ENCODE data around the gene KASH5.
"Not testable (repeated sequence)": the region's sequence is repeated elsewhere in the genome, so short reads cannot be mapped to it uniquely, and the experiment has no call there.

KASH5 gene

GRCh38 chr19:49435670-49436069 lies 47.6 kb downstream of the KASH5 start:
- DNase-seq (ENCODE audit: low read depth in 1 of 2, low spot score in 1 of 2): no peak

DNA sequence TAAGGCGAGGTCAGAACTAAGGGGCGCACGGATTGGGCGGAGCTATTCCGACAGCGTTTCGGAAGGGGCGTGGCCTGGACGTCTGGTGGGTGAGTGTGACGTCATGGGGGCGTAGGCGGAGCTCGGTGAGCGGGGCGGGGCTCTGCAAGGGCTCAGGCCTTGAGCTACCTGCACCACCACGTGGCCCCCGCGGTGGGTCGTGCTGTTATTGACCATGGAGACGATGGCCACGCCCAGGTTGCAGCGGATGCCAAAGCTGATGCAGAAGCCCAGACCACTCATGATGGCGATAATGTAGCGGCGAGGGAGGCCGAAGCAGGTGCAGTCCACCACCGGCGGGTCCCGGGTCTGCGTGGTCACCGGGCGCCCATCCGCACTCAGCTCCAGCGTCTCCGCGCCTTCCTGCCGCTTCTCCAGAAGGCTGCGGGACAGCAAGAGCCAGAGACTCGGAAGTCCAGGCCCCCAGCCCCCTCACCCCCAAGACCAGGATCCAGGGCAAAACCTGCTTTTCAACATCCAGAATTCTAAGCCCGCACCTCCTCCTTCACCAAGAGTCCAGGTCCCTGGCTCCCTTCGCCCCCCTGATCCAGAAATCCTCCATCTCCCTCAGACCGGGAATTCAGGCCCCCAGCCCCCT lies 48.5 kb downstream of the KASH5 start:
- DNase-seq (ENCODE audit: low read depth in 1 of 2, low spot score in 1 of 2): peak in 1 of 2 donors; percentile 35

DNA sequence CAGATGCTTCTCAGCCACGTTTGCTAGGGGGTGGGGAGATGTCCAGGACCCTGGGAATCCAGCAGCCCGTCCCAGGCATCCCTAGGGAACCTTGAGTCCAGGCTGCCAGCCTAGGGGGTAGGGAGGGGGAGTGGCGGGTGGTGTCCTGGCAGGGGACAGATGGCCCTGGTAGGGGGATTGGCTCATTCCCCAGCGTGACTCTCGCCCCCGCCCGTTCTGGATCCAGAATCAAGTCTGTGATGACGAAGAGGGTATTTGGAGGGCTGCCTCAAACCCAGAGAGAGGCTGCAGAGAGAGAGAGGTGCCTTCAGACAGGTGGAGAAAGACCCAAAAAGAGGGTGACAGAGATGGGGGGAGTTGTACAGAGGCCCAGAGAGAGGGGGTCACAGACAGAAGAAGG lies 49.2 kb downstream of the KASH5 start:
- DNase-seq (ENCODE audit: low read depth in 1 of 2, low spot score in 1 of 2): no peak

- DNase-seq (ENCODE audit: low read depth in 1 of 2, low spot score in 1 of 2): no peak
Measured at GRCh38 chr19:49438261-49438660, 50.2 kb downstream of the KASH5 start.

GRCh38 chr19:49439836-49440235 lies 51.8 kb downstream of the KASH5 start:
- DNase-seq (ENCODE audit: low read depth in 1 of 2, low spot score in 1 of 2): no peak

DNA sequence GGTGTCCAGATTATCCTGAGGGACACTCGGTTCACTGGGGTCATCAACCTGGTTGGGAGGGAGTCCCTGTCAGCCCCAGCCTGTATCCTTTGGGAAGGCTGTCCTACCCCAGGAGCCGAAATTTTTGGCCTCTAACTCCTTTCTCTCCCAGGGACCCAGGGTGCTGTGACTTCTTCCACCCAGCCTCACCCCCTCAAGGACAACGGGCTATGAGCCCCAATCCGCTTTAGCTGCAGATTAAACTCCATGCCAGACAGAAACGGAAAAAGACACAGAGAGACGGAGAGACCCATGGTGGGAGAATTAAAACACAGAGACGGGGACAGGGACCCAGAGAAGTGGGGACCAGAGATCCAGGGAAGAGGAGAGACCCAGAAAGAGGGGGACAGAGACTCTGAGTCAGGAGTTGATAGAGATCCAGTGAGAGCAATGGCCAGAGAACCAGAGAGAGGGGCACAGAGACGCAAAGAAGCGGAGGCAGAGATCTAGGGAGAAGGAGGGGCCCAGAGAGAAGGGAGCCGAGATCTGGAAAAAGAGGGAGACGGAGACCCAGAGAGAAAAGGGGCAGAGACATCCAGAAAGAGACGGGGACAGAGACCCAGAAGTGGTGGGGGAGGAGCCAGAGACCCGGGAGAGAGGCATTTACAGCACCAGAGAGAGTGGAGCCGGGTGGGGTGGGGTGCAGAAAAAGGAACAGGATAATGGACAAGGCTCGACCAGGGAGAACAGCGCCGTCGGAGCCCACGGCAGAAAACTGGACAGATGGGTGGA lies 52.6 kb downstream of the KASH5 start:
- no peak for DNase-seq (ENCODE audit: low read depth in 1 of 2, low spot score in 1 of 2)

- DNase-seq (ENCODE audit: low read depth in 1 of 2, low spot score in 1 of 2): no peak
Measured at GRCh38 chr19:49441210-49441959, 53.3 kb downstream of the KASH5 start, which contains the start of gene SLC17A7. TSS of gene SLC17A7 (minus strand) at chr19:49441527. CDS start at chr19:49441379, 148 bp downstream.

DNA sequence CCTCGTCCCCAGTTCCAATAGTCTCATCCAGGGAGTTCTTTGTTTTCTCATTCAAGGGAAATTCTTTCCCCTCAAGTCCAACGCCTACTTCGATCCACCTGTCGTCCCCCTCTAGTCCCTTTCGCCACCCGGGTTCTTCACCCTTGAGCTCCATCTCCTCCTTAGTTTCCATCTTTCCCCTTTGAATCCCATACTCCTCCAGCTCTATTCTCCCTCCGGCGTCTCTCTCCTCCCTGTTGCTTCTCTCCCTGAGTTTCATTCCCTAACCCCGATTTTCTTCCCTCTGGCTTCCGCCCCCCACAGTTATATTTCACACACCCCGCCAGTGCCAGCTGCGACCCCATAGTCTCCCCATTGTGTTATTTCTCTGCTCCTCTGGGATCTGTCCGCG lies 53.9 kb downstream of the KASH5 start:
- no peak for DNase-seq (ENCODE audit: low read depth in 1 of 2, low spot score in 1 of 2)

- DNase-seq (ENCODE audit: low read depth in 1 of 2, low spot score in 1 of 2): no peak
Measured at GRCh38 chr19:49442354-49442753, 54.3 kb downstream of the KASH5 start.

DNA sequence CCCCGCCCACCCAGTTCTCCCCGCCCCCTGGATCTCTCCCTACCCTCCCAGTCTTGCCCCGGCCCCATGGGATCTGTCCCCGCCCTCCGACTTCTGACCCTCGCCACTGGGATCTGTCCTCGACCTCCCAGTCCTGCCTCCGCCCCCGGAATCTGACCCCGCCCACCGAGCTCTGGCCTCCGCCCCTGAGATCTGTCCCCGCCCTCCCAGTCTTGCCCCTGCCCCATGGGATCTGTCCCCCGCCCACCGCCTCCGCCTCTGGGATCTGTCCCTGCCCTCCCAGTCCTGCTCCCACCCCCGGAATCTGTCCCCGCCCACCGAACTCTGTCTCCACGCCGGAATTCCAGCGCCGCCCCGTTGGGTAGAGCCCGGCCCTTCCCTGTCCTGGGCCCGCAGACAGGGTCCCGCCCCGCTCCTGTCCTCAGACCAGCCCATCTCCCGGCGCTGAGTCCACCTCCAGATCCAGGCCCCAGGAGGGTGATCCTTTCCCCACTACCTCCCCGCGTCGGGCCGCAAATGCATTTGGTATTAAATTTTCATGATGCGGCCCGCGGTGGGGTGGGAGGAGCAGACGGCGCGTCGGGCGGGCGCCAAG lies 54.8 kb downstream of the KASH5 start:
- peak in 1 of 2 donors; percentile 33 for DNase-seq (ENCODE audit: low read depth in 1 of 2, low spot score in 1 of 2)

DNA sequence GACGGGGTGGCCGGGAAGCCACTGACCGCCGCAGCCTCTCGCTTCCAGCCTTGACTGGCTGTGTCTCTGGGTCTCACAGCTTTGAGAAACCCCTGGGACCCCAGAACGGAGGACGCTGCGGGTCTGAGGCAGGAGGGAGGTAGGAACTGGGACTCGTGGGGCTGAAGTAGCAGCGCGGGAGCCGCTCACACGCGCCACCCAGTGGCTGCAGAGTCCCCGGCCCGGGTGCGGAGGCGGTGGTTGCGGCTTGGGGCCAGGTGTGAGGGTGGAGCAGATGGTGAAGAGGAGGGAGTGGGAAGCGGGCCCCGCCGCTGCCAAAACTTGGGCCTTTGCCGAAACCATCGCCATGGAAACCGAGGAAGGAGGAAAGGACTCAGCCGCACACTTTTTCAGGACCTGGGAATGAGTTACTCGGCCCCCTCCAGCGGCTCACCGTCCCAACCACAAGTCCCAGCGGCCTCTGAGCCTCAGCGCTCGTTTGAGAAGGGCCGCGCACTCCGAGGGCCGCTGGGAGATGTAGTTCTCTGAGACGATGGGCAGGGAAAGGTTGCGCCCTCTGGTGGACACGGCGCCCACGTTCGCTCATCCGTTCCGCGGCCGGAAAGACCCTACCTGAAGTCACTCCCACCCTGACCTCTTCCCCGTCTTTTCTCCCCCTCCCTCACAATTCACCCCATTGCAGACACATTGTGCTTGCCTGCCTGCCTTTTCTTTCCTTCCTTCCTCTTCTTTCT lies 55.5 kb downstream of the KASH5 start:
- DNase-seq (ENCODE audit: low read depth in 1 of 2, low spot score in 1 of 2): peak; percentile 86 to 93

GRCh38 chr19:49444100-49444700 lies 56.2 kb downstream of the KASH5 start:
- DNase-seq (ENCODE audit: low read depth in 1 of 2, low spot score in 1 of 2): not testable (repeated sequence)

DNA sequence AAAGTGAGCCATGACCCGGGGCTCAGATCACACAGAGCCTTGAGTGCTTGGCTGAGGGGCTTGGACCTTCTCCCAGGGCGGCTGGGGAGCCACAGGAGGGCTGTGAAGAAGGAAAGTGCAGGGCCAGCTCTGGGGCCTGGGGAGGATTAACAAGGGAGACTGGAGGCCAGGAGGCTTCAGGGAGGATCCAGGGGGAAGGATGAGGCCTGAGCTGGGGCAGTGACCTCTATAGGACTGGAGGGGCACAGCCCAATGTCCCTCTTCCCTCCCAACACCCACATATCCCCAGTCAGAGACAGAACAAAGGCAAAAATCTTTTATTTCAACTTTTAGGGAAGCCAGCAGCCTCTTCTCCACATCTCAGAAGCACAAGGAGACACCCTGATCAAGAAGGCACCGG lies 57.9 kb downstream of the KASH5 start:
- no peak for DNase-seq (ENCODE audit: low read depth in 1 of 2, low spot score in 1 of 2)

GRCh38 chr19:49447485-49448431 lies 59.7 kb downstream of the KASH5 start:
- DNase-seq (ENCODE audit: low read depth in 1 of 2, low spot score in 1 of 2): no peak

DNA sequence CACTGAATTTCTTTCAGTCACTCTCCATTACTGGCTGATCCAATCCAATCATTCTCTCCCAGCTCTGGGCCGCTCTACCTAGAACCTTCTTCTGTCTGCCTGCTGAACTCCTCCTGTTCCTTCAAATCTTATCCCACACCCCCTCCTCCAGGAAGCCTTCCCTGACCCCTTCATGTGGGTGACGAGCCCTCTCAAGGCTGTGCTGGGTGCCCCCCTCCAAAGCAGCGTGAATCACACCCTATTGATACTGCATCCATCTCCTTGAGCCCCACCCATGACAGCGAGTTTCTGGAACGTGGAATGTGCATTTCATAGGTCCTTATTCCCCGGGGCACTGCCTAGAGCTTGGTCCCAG lies 60.4 kb downstream of the KASH5 start:
- no peak for DNase-seq (ENCODE audit: low read depth in 1 of 2, low spot score in 1 of 2)

- no peak for DNase-seq (ENCODE audit: low read depth in 1 of 2, low spot score in 1 of 2)
Measured at GRCh38 chr19:49450405-49450804, 62.4 kb downstream of the KASH5 start.

DNA sequence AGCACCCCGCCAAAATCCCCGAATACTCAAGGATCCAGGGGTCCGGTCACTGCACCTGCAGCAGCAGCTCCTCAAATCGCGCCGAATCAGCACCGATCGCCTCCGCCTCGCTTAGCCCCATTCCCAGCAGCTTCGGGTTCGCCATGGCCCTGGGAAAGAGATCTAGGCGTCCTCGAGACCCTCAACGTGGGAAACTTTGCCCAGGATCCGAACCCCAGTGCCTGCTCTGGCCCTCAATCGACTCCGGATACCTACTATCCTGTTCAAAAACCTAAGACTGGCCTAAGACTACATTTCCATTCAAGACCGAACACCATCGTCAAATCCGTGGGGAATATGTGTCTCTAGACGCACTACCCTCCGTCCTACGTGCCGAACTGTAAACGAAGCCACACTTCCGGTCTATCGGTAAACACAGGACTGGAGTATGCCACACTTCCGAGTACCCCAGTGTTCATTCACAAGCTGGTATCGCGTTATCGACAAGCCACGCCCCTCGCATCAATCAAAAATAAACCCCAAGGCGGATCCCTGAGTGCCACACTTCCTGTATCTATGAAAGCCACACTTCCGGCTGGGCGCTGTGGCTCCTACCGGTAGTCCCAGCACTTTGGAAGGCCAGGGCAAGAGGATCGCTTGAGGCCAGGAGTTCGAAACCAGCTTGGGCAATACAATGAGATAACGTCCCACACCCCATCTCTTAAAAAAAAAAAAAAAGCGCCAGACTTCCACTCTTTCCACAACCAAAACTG lies 63.6 kb downstream of the KASH5 start, which contains the start of gene PIH1D1:
Gene PIH1D1 (minus strand): TSS at position 385 of the 752 bp plus-strand sequence. CDS start 240 bp downstream, at position 145.
- peak; percentile 73 to 84 for DNase-seq (ENCODE audit: low read depth in 1 of 2, low spot score in 1 of 2)

DNA sequence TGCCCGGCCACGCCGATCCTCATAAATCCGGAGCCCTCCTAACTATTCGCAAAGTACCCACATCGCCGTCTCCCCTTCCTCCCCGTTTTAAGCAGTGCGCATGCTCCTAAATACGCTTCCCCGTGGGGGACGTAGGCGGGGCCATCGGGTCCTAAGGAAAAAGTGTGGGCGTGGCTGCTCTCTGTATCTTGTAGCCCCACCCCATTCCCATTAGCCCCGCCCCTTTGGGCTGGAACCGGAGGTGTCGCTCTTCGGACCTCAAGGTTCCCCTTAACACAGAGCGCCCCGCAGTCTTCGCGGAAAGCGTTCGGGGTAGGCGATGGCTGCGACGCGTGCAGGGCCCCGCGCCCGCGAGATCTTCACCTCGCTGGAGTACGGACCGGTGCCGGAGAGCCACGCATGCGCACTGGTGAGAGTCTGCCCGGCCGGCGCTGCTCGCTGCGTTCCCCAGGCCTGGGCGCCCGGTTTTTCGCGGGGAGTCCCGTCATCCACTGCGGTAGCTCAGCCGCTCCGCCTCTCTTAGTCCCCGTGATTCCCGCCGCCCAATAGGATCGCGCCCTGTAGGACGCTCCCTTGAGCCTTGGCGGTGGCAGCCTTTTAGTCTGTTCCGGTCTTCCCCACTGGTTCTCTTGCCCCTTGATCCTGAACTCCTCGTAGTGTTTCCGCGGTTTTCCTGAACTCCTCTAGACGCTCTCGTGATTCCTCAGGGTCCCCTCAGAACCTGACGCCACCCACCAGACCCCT lies 65.1 kb downstream of the KASH5 start, which contains the start of gene ALDH16A1:
Gene ALDH16A1 (plus strand): TSS at position 213 of the 744 bp plus-strand sequence. CDS start 107 bp downstream, at position 320.
- peak; percentile 94 to 95 for DNase-seq (ENCODE audit: low read depth in 1 of 2, low spot score in 1 of 2)
